HepG2 (cell line): ENCODE data around the gene NSMF. TPM values are rescaled to one million over a fixed set of nuclear protein-coding genes. Genes with fewer than 3 reads are reported as not detected.

ENCODE experiments used
- ASH2L ChIP-seq: fragments of 300-600, 200-600 bp; sonication (generic); IDR thresholded peaks from 2 replicates; pipeline ENCODE4 v1.7.0; 2017; ENCODE audit warnings: low read depth, mild to moderate bottlenecking, moderate library complexity, mixed read lengths, low read length; ENCODE audit not compliant: insufficient read length
- E2F2 ChIP-seq: sonication (generic); formaldehyde crosslinking; IDR thresholded peaks from 2 replicates; pipeline ENCODE4 v1.4.0; 2020; ENCODE audit warnings: missing genetic modification reagents, borderline replicate concordance
- HMGA1 ChIP-seq: sonication (generic); formaldehyde crosslinking; conservative IDR thresholded peaks from 2 replicates; pipeline ENCODE4 v1.4.0; 2020; ENCODE audit warnings: missing genetic modification reagents
- IRF9 ChIP-seq: sonication (generic); formaldehyde crosslinking; IDR thresholded peaks from 2 replicates; pipeline ENCODE4 v1.8.0; 2022; ENCODE audit warnings: missing genetic modification reagents, mild to moderate bottlenecking, borderline replicate concordance
- JUN ChIP-seq: sonication (generic); formaldehyde crosslinking; IDR thresholded peaks from 2 replicates; pipeline ENCODE4 v1.4.0; 2020; ENCODE audit warnings: mild to moderate bottlenecking, missing genetic modification reagents
- LCORL ChIP-seq, 2 experiments: fragments of 450-650 bp in 1 of 2; sonication (generic) in 1 of 2; formaldehyde crosslinking in 1 of 2; IDR thresholded peaks; 2 replicates each; pipeline versions ENCODE4 v1.5.0 to v1.6.1; 2017 to 2020; ENCODE audit warnings: antibody characterized with exemption in 1 of 2, missing genetic modification reagents in 1 of 2
- PHF20 ChIP-seq: sonication (generic); formaldehyde crosslinking; IDR thresholded peaks from 2 replicates; pipeline ENCODE4 v1.5.0; 2020; ENCODE audit warnings: mild to moderate bottlenecking, missing genetic modification reagents
- TEAD3 ChIP-seq: optimal IDR thresholded peaks from 2 replicates; pipeline ENCODE3; 2016; ENCODE audit warnings: borderline replicate concordance
- ZBTB1 ChIP-seq: sonication (generic); formaldehyde crosslinking; IDR thresholded peaks from 2 replicates; pipeline ENCODE4 v1.4.0; 2020; ENCODE audit warnings: missing genetic modification reagents, borderline replicate concordance
- ZBTB40 ChIP-seq, 2 experiments: fragments of 450-650 bp in 1 of 2; sonication (generic) in 1 of 2; formaldehyde crosslinking in 1 of 2; IDR thresholded peaks; 2 replicates each; pipeline versions ENCODE4 v1.6.1 to v1.8.0; 2016 to 2022; ENCODE audit warnings: antibody characterized with exemption in 1 of 2, mild to moderate bottlenecking in 1 of 2, missing genetic modification reagents in 1 of 2
- ZNF160 ChIP-seq: sonication (generic); formaldehyde crosslinking; IDR thresholded peaks from 2 replicates; pipeline ENCODE4 v1.8.0; 2022; ENCODE audit warnings: mild to moderate bottlenecking, inconsistent platforms, missing genetic modification reagents
- ZNF510 ChIP-seq: sonication (generic); formaldehyde crosslinking; IDR thresholded peaks from 2 replicates; pipeline ENCODE4 v1.4.0; 2020; ENCODE audit warnings: low read depth, mild to moderate bottlenecking, missing genetic modification reagents
- ZNF776 ChIP-seq: sonication (generic); formaldehyde crosslinking; IDR thresholded peaks from 2 replicates; pipeline ENCODE4 v1.4.0; 2020; ENCODE audit warnings: mild to moderate bottlenecking, missing genetic modification reagents
- ZNF784 ChIP-seq: sonication (generic); formaldehyde crosslinking; IDR thresholded peaks from 2 replicates; pipeline ENCODE4 v1.5.1; 2020; ENCODE audit warnings: missing genetic modification reagents, mild to moderate bottlenecking, borderline replicate concordance
- polyA plus RNA-seq, 8 experiments: library from polyadenylated mRNA; depleted of rRNA in 3 of 8; stranded (reverse) in 7 of 8; unstranded in 1 of 8; fragments of >200 nt; fragmentation: Illumina TruSeq in 4 of 8; extraction: Trizol in 4 of 8; gene quantifications; 2 replicates each; pipeline versions ENCODE4 v1.2.1 to v1.2.3, GENCODE V29; 2011 to 2016; ENCODE audit warnings: low read depth in 4 of 8, missing spikeins in 1 of 8, mixed read lengths in 1 of 8; ENCODE audit not compliant: insufficient read depth in 1 of 8
- total RNA-seq, 5 experiments: library from RNA; depleted of rRNA; stranded (reverse); fragments of >200 nt; fragmentation: Illumina TruSeq; extraction: Trizol; gene quantifications; 2 replicates each; pipeline ENCODE4 v1.2.3, GENCODE V29; 2016; ENCODE audit warnings: low read depth in 1 of 5

The NSMF gene
- total and polyA plus RNA-seq, 2 of the 13 experiments (the other 11 are each of a cell fraction or from before 2014, with no cell fraction given): 44.3 to 183 TPM

GRCh38 chr9:137462986-137463930, 4.1 kb upstream of the NSMF start (continued):
- TF ChIP-seq ZNF510 (CRISPR knock-in tag) (no peak; the same call in 1 of the 2 replicates), LCORL (IDR thresholded peaks at IDR 0.05) (no peak), LCORL (CRISPR knock-in tag; IDR thresholded peaks at IDR 0.05) (peak; percentile 90), ZBTB40 (IDR thresholded peaks at IDR 0.05) (no peak), ZBTB40 (CRISPR knock-in tag; IDR thresholded peaks at IDR 0.05) (peak; percentile 20; the same call in 1 of the 2 replicates), ZBTB1 (CRISPR knock-in tag) (0 out of 2 replicates have a peak, but pooled peaks have one; percentile 64), IRF9 (CRISPR knock-in tag) (0 out of 2 replicates have a peak, but pooled peaks have one; percentile 12), ZNF784 (CRISPR knock-in tag) (0 out of 2 replicates have a peak, but pooled peaks have one; percentile 26), PHF20 (peak; percentile 48; the same call in 1 of the 2 replicates), HMGA1 (CRISPR knock-in tag) (no peak), ASH2L (no peak), E2F2 (CRISPR knock-in tag) (no peak), ZNF776 (CRISPR knock-in tag) (0 out of 2 replicates have a peak, but pooled peaks have one; percentile 58), JUN (CRISPR knock-in tag) (0 out of 2 replicates have a peak, but pooled peaks have one; percentile 35), TEAD3 (CRISPR knock-in tag) (peak; percentile 78), ZNF160 (CRISPR knock-in tag) (peak; percentile 67; the same call in 1 of the 2 replicates)
